HG03520 (cell line): ENCODE data around the gene HSD3B1.
"Not testable (repeated sequence)": the region's sequence is repeated elsewhere in the genome, so short reads cannot be mapped to it uniquely, and the experiment has no call there.

Experiments
- ATAC-seq: cut with Tn5 transposase; IDR thresholded peaks from one replicate; pipeline ENCODE4 v1.9.1; 2021; ENCODE audit warnings: mild to moderate bottlenecking, moderate library complexity; ENCODE audit not compliant: unreplicated experiment

The HSD3B1 gene

DNA sequence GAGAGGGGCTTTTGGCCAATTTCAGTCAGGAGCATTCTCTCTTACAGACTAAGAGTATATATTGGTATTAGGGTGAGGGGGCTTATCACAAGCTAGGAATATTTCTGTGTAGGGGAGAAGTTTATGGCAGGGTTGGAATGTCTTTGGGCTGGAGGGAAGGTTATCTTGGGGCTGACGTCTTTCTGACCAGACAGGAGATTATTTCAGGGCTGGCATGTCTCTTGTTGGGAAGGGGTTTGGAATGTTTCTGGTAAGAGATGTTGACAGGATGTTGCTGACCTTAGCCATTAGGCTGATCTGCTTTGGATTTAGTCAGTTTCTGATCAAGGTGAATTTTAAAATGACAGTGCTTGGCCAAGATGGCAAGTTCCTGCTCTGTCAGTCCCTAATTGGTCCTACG is 17.8 kb upstream of the HSD3B1 start:
- ATAC-seq: no peak

DNA sequence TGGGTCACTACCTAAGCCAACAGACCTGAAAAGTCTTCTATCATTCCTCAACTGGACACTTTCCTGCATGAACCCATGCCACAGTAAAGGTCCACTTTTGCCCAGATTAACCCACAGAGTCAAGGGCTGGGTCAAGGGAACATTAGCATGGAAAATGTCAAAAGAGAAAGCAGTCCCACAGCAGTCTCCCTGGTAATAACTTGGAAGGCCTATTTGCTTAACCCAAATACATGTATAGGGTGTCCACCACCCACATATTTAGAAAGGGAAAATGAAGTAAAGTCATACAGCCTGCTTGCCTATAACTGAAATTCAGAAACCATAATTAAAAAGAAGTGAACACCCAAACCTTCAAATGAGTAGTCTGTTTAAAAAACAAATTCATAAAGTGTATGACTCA is 16.1 kb upstream of the HSD3B1 start:
- no peak for ATAC-seq

- ATAC-seq: no peak
Measured at GRCh38 chr1:119492763-119493162, 14.2 kb upstream of the HSD3B1 start.

GRCh38 chr1:119504831-119505230 is 2.2 kb upstream of the HSD3B1 start:
- ATAC-seq: no peak

GRCh38 chr1:119510046-119510445 is 3.0 kb downstream of the HSD3B1 start:
- no peak for ATAC-seq

GRCh38 chr1:119515221-119515620 is 8.2 kb downstream of the HSD3B1 start:
- no peak for ATAC-seq

- ATAC-seq: no peak
Measured at GRCh38 chr1:119516247-119516646, 9.2 kb downstream of the HSD3B1 start.

DNA sequence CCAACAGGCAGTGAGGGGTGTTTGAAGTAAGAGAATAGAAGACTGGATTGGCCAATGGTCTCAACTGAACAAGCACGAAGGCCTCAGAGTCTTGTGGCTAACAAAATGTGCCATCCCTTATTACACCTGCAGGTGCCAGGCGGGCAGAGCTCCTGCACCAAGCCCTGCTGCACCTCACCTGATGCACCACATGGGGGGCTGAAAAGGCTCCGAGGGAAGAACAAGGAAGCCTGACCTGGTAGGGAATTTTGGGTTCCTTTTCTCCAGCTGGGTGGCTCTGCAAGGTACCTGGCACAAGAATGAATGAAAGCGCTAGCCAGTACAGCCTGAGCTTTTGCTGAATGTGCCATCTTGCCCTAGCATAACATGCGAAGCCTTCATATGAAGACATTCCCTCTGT is 9.7 kb downstream of the HSD3B1 start:
- ATAC-seq: no peak

DNA sequence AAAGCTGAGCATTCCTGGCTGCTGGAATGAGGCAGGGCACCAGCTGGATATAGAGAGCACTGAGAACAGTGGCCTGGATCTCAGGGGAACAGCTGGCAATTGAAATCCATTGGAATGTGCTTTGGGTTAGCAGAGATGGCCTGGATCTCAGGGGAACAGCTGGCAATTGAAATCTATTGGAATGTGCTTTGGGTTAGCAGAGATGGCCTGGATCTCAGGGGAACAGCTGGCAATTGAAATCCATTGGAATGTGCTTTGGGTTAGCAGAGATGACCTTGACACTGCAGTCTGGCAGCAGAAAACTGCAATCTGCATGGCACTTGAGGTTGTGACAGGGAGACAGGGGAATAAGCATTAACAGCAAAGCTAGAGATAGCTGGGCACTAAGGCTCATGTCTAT is 10.7 kb downstream of the HSD3B1 start:
- ATAC-seq: not testable (repeated sequence)

DNA sequence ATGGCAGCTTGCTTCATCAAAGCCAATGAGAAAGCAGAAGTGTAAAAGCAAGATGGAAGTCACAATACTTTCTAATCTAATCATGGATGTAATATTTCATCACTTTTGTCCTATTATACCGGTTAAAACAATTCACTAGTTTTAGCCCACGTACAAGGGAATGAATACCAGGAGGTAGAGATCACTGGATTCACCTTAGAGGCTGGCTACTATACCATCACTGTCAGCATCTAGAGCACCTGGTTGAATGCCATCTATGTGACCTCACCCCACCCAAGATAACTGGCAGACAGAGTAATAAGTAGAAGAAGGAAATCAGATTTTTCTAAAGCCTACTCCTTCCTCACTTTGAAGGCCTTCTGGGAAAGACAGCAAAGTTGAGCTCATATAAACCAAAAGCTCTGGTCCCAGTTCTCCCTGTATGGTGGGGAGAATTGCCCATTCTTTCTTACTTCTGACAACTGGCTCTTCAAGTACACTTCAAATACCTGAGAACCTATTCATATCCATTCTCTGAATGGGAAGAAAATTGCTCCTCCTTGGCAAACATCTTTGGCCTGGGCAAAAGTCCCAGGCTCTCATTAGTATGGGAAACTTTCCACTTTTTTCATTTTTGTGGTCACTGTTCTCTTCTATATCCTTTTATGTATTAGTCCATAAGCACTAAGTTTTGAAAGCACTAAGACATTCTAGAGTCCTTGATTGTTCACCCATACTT is 24.8 kb downstream of the HSD3B1 start:
- ATAC-seq: no peak

- ATAC-seq: no peak
Measured at GRCh38 chr1:119532324-119532910, 25.4 kb downstream of the HSD3B1 start.

DNA sequence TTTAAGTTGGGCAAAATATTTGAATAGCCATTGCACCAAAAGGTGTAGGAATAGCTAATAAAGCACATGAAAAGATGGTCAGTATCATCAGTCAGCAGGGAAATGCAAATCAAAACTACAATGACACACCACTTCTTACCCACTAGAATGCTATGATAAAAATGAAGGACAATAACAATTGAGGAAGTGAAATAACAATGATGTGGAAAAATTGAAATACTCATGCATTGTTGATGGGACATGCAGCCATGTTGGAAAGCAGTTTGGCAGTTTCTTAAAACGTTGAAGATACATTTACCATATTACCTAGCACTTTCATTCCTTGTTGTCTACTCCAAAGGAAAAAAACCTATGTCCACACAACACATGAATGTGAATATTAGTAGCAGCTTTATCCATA is 28.4 kb downstream of the HSD3B1 start:
- no peak for ATAC-seq

GRCh38 chr1:119537966-119538365 is 31.0 kb downstream of the HSD3B1 start:
- no peak for ATAC-seq

- no peak for ATAC-seq
Measured at GRCh38 chr1:119539636-119540035, 32.6 kb downstream of the HSD3B1 start.

DNA sequence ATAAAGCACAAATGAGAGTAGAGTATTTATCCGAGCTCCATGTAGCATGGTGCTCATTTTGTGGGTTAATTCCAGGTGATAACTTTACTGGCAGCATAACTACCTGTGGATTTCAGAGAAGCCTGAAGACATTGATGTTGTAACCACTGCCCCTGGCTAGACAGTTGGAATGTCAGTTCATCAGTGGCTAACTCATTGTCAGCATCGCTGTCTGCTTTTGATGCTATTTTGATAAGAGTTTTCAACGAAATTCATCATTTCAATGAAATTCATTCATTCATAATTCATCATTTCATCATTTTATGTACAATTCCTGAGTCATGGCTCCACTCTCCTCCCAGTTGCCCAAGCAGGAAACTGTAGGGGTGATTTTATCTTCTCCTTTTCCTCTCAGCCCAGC is 34.4 kb downstream of the HSD3B1 start:
- no peak for ATAC-seq

DNA sequence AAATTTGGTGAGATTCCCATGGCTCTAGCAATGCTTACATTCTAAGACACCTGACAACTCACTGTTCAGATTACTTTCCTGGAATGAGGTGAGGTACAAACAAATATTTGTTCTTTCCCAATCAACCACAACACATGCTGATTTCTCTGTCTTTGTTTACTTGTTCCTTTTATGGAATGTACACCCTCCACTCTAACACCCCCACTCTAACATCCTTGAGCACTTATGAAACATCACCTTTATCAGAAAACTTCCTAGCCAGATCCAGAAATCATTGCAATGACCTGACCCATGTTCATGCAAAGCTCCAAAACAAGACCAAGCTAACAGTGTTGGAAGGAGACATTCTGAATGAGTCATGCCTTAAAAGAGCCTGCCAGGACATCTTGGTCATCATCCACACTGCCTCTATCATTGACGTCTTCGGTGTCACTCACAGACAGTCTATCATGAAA is 35.5 kb downstream of the HSD3B1 start:
- ATAC-seq: no peak

GRCh38 chr1:119544165-119544762 is 37.3 kb downstream of the HSD3B1 start:
- ATAC-seq: no peak

- no peak for ATAC-seq
Measured at GRCh38 chr1:119546641-119547040, 39.6 kb downstream of the HSD3B1 start.

DNA sequence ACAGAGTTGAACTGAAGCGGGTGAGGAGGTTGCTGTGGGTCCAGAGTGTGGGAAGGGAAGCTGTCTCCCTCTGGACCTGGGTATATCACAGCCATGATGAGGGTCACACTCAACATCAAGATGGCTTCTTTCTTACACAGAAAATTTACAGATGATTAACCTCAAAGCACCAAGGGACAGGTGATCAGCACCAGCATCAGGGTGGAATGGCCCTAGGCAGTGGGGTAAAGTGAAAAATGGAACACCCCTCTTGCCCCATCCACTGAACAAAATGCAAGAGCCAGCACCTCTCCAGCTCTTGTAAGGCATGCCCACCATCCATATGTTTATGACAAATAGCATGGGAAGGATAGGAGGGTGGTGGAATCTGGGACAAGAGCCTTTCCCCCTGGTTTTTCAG is 40.3 kb downstream of the HSD3B1 start:
- no peak for ATAC-seq

DNA sequence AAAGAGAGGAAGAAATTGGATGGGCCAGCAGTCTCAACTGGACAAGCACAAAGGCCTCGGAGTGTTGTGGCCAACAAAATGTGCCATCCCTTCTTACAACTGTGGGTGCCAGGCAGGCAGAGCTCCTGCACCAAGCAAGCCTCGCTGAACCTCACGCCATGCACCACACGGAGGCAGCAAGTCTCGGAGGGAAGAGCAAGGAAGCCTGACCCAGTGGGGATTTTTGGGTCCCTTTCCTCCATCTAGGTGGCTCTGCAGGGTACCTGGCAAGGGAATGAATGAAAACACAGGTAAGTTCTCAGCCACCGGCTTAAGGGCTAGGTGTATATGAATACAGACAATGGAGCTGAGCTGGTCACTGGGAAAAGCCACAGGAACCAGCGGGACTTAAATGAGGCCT is 40.8 kb downstream of the HSD3B1 start:
- ATAC-seq: no peak

GRCh38 chr1:119549719-119550132 is 42.7 kb downstream of the HSD3B1 start:
- peak; percentile 76 for ATAC-seq

- no peak for ATAC-seq
Measured at GRCh38 chr1:119550381-119550780, 43.4 kb downstream of the HSD3B1 start.
